ENCODE results near the gene ADIRF. TPM values are rescaled to one million over a fixed set of nuclear protein-coding genes. Genes with fewer than 3 reads are reported as not detected.

Gene ADIRF
- total and polyA plus RNA-seq, 10 of the 15 experiments (the other 5 are each of a cell fraction or from before 2014, with no cell fraction given): 0.12 to 2.5 (median 0.70) TPM; not detected in 2

- Histone ChIP-seq H3K9me3 (replicated peaks; ENCODE audit: control insufficient read depth, insufficient read depth, low read length) (no peaks in the 10 kb centered on the region), H3K4me3 (no peak overlapping the region), H3K9ac (ENCODE audit: control insufficient read depth, insufficient read depth, low read length) (no peak overlapping the region), H4K20me1 (ENCODE audit: control insufficient read depth, insufficient read depth) (no peaks in the 10 kb centered on the region), H3K27me3 (replicated peaks in 1 of 2; ENCODE audit: control insufficient read depth in 2 of 2, insufficient read depth in 2 of 2, low read length in 1 of 2) (no peaks in the 10 kb centered on the region), H3K27ac (ENCODE audit: control insufficient read depth, insufficient read depth) (no peak overlapping the region), H3K36me3 (ENCODE audit: control insufficient read depth in 2 of 2, insufficient read depth in 2 of 2, low read length in 1 of 2) (no peaks in the 10 kb centered on the region), H3K4me1 (ENCODE audit: control insufficient read depth, insufficient read depth, low read length) (peaks cover 44% of the 10 kb centered on the region), H3K79me2 (ENCODE audit: control insufficient read depth, insufficient read depth, low read length) (no peaks in the 10 kb centered on the region), H3K4me2 (ENCODE audit: control insufficient read depth, insufficient read depth) (no peak overlapping the region), H2AFZ (ENCODE audit: control insufficient read depth, low read depth, low read length) (no peak overlapping the region)
- DNase-seq (ENCODE audit: low read depth, low spot score): no peak
- TF ChIP-seq YBX1 (IDR thresholded peaks at IDR 0.05) (no peak), RELB (IDR thresholded peaks at IDR 0.05; ENCODE audit: low read depth) (no peak), POLR2AphosphoS2 (IDR thresholded peaks at IDR 0.05; ENCODE audit: low read depth, low read length) (no peak), SMC3 (IDR thresholded peaks at IDR 0.05; ENCODE audit: borderline replicate concordance, low read length) (no peak), SIN3A (IDR thresholded peaks at IDR 0.05; ENCODE audit: low read depth, low read length) (no peak), CHD4 (IDR thresholded peaks at IDR 0.05) (no peak), NFIC (IDR thresholded peaks at IDR 0.05; ENCODE audit: low read depth, low read length) (no peak), SMAD1 (IDR thresholded peaks at IDR 0.05; ENCODE audit: low read depth, partially characterized antibody) (no peak), SPI1 (IDR thresholded peaks at IDR 0.05; ENCODE audit: borderline replicate concordance, insufficient read depth, low read depth, low read length) (peak; percentile 87)
- FAIRE-seq: no peak
- no TSS peak for BruUV-seq (replicated peaks)
- RAD21 ChIA-PET (ENCODE audit: unreplicated experiment): interaction anchor here (0.8 kb wide), 1 partner anchor 17 kb away, joined by 3 read pairs; no protein-coding TSS in a partner anchor
- ATAC-seq: no peak
- SMC1A ChIA-PET (ENCODE audit: uncharacterized antibody, unreplicated experiment): no interaction called here
- WGBS (ENCODE audit: insufficient coverage, insufficient replicate concordance, low lambda C conversion rate, missing lambda C conversion rate): 46% methylated on average over 7 of the region's 7 CpGs
- POLR2A ChIA-PET: no interaction called here
- in situ Hi-C loops (cut with MboI) (no loop called here), intact Hi-C loops (cut with micrococcal nuclease; ENCODE audit: unreplicated experiment) (no loop called here)
- CTCF ChIA-PET: interaction anchor here (0.7 to 2.8 kb wide), 3 partner anchors 8 to 23 kb away, joined by 3 to 9 read pairs (median 3); no protein-coding TSS in a partner anchor
These were observed 5.9 kb upstream of the ADIRF start for GRCh38 chr10:86962136-86962980.

All from GM12878 (cell line).